Adrenal gland (tissue), 12 donors: Measurements from ENCODE around the gene CACNA1C. TPM values are rescaled to one million over a fixed set of nuclear protein-coding genes. Genes with fewer than 3 reads are reported as not detected.

Experiments used
- DNase-seq, 7 donors: peaks; one replicate each; pipeline ENCODE4 v3.0.0-alpha.2; 2019 to 2020
- H3K27ac ChIP-seq, 5 donors: fragments of 200-600 bp; sonication (generic) in 4 of 5; 1 replicate in 3 of 5; 2 replicates in 2 of 5; pipeline versions ENCODE4 v1.5.1 to v1.8.0; 2016 to 2020; ENCODE audit warnings: mild to moderate bottlenecking in 1 of 5
- H3K27me3 ChIP-seq: fragments of 200-600 bp; 2 replicates; pipeline ENCODE4 v1.8.0; 2021
- H3K36me3 ChIP-seq, 2 donors: fragments of 200-600 bp; replicated peaks in 1 of 2; 1 replicate in 1 of 2; 2 replicates in 1 of 2; pipeline versions ENCODE4 v1.5.1 to v1.8.0; 2018 to 2022
- H3K4me1 ChIP-seq, 2 donors: fragments of 200-600 bp; replicated peaks in 1 of 2; 1 replicate in 1 of 2; 2 replicates in 1 of 2; pipeline versions ENCODE4 v1.5.1 to v1.8.0; 2018 to 2021
- H3K4me3 ChIP-seq, 4 donors: fragments of 200-600 bp; sonication (generic) in 3 of 4; one replicate each; pipeline ENCODE4 v1.5.1; 2016 to 2018
- H3K9me3 ChIP-seq, 3 donors: fragments of 200-600 bp; sonication (generic) in 1 of 3; replicated peaks in 1 of 3; 1 replicate in 2 of 3; 2 replicates in 1 of 3; pipeline versions ENCODE4 v1.5.1 to v1.8.0; 2016 to 2021
- POLR2A ChIP-seq, 2 donors: fragments of 450-650 bp; IDR thresholded peaks; one replicate each; pipeline ENCODE4 v1.6.1; 2017; ENCODE audit warnings: antibody characterized with exemption in 2 of 2, mild to moderate bottlenecking in 2 of 2, moderate library complexity in 1 of 2
- WGBS, 4 donors: extraction: QIAGEN DNeasy Blood & Tissue Kit in 2 of 4; methylation state at CpG; one replicate each; pipeline versions ENCODE4 v1.1.5 to v1.1.7; 2013 to 2017; 5-methylcytosine and 5-hydroxymethylcytosine counted together
- intact Hi-C, 2 donors: fragments of 100-400 bp; cut with DNase I; formaldehyde crosslinking; loops; one replicate each; pipeline versions ENCODE4 v1.14.1 to v1.15.0; 2022 to 2023
- polyA plus RNA-seq, 3 donors: library from polyadenylated mRNA; stranded (reverse); fragments of 200-250 nt in 2 of 3; fragments of 350-450 nt in 1 of 3; fragmentation: Illumina TruSeq in 1 of 3; extraction: RNeasy Lipid Tissue Mini Kit (QIAGEN cat#74804) in 1 of 3; gene quantifications; one replicate each; pipeline ENCODE4 v1.2.3, GENCODE V29; 2013 to 2014
- total RNA-seq, 9 donors: library from RNA; depleted of rRNA in 4 of 9; stranded (reverse); fragments of >200 nt in 4 of 9; fragments of 120-200 nt in 1 of 9; fragmentation: NEBNext Ultra II Directional in 1 of 9; extraction: Animal tissue kit (Norgen Biotek cat#: 25700) in 1 of 9; gene quantifications; one replicate each; pipeline versions ENCODE4 v1.1.0 to v1.2.4, GENCODE V29; 2013 to 2023
- TF ChIP-seq, protein P1 (sequence below), 6 experiments: fragments of 450-650 bp in 4 of 6; fragments of 200-600 bp in 2 of 6; sonication (generic) in 1 of 6; IDR thresholded peaks; 1 replicate in 5 of 6; 2 replicates in 1 of 6; pipeline versions ENCODE4 v1.5.1 to v1.8.0; 2016 to 2021; ENCODE audit warnings: antibody characterized with exemption in 6 of 6, mild to moderate bottlenecking in 2 of 6, moderate library complexity in 1 of 6
- donor health status: healthy with polysubstance abuse.
- donor health status: Bipolar disorder and iron deficiency.
- donor health status: DM: yes; HTN: yes; CAD: no.
- donor health status: DM: no; HTN: no; CAD: no.
- donor health status: DM: no; HTN: no; CAD: no.
- donor health status: DM: yes; HTN: yes; CAD: no.

The CACNA1C gene
- total and polyA plus RNA-seq, 12 donors = 1.4 to 5.8 (median 3.5) TPM

GRCh38 chr12:2076196-2076570 is 23.4 kb downstream of the CACNA1C start:
- H3K36me3 ChIP-seq = no peaks in the 10 kb centered on the region
- H3K27ac ChIP-seq = peak overlapping the region in 2 of 5 donors; percentile 50 to 69
- H3K4me3 ChIP-seq = no peak overlapping the region
- H3K9me3 ChIP-seq = no peaks in the 10 kb centered on the region
- no peaks in the 10 kb centered on the region for H3K4me1 ChIP-seq
- intact Hi-C loops = no loop called here
- DNase-seq = no peak
- WGBS, 4 donors = 63 to 73% (median 67%) methylated on average over 9 of the region's 9 CpGs
- H3K27me3 ChIP-seq = no peaks in the 10 kb centered on the region
- no peak for TF ChIP-seq POLR2A (IDR thresholded peaks at IDR 0.05)

GRCh38 chr12:2076728-2077127 is 23.9 kb downstream of the CACNA1C start:
- TF ChIP-seq, protein P1, sequence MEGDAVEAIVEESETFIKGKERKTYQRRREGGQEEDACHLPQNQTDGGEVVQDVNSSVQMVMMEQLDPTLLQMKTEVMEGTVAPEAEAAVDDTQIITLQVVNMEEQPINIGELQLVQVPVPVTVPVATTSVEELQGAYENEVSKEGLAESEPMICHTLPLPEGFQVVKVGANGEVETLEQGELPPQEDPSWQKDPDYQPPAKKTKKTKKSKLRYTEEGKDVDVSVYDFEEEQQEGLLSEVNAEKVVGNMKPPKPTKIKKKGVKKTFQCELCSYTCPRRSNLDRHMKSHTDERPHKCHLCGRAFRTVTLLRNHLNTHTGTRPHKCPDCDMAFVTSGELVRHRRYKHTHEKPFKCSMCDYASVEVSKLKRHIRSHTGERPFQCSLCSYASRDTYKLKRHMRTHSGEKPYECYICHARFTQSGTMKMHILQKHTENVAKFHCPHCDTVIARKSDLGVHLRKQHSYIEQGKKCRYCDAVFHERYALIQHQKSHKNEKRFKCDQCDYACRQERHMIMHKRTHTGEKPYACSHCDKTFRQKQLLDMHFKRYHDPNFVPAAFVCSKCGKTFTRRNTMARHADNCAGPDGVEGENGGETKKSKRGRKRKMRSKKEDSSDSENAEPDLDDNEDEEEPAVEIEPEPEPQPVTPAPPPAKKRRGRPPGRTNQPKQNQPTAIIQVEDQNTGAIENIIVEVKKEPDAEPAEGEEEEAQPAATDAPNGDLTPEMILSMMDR (IDR thresholded peaks at IDR 0.05) = no peak
- TF ChIP-seq POLR2A (IDR thresholded peaks at IDR 0.05) = no peak
- 72 to 83% (median 81%) methylated on average over 9 to 10 of the region's 10 CpGs for WGBS, 4 donors
- H3K4me3 ChIP-seq = no peak overlapping the region
- no peaks in the 10 kb centered on the region for H3K9me3 ChIP-seq
- H3K27me3 ChIP-seq = no peaks in the 10 kb centered on the region
- peak overlapping the region in 2 of 5 donors; percentile 50 to 69 for H3K27ac ChIP-seq
- H3K36me3 ChIP-seq = no peaks in the 10 kb centered on the region
- intact Hi-C loops = no loop called here
- no peak for DNase-seq
- no peaks in the 10 kb centered on the region for H3K4me1 ChIP-seq

- TF ChIP-seq POLR2A (IDR thresholded peaks at IDR 0.05) = no peak
- TF ChIP-seq, protein P1 (IDR thresholded peaks at IDR 0.05) = no peak
- H3K4me1 ChIP-seq = no peaks in the 10 kb centered on the region
- no peak overlapping the region for H3K27ac ChIP-seq
- DNase-seq = no peak
- H3K9me3 ChIP-seq = no peaks in the 10 kb centered on the region
- no peaks in the 10 kb centered on the region for H3K36me3 ChIP-seq
- intact Hi-C loops = no loop called here
- no peaks in the 10 kb centered on the region for H3K27me3 ChIP-seq
- no peak overlapping the region for H3K4me3 ChIP-seq
Observed at GRCh38 chr12:2080604-2081003, 27.8 kb downstream of the CACNA1C start.

GRCh38 chr12:2082321-2082720 is 29.5 kb downstream of the CACNA1C start:
- TF ChIP-seq, protein P1 (IDR thresholded peaks at IDR 0.05) = no peak
- TF ChIP-seq POLR2A (IDR thresholded peaks at IDR 0.05) = no peak
- 91 to 95% (median 94%) methylated on average over 5 to 6 of the region's 6 CpGs for WGBS, 4 donors

DNA sequence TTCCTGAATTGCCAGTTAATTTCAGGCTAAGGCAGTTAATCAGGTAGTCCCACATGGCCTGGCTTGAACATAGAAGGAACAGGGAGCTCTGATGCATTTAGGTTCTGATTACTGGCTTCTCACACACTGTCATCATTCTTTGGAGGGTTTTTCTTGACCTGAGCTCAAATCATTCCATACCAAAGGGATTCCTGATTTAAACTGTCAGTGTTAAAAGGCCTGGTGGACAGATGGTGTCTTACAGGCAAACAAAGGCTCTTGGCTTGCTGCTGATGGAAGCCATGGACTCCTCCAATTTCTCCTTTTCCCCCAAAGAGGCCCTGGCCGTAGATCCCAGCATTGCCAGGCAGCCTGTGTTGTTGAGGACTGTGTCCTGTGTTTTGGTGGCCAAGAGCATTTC is 30.2 kb downstream of the CACNA1C start:
- no peaks in the 10 kb centered on the region for H3K9me3 ChIP-seq
- no peak for DNase-seq
- intact Hi-C loops = no loop called here
- no peak overlapping the region for H3K27ac ChIP-seq
- H3K4me1 ChIP-seq = no peaks in the 10 kb centered on the region
- H3K27me3 ChIP-seq = no peaks in the 10 kb centered on the region
- TF ChIP-seq, protein P1 (IDR thresholded peaks at IDR 0.05) = no peak
- TF ChIP-seq POLR2A (IDR thresholded peaks at IDR 0.05) = no peak
- H3K36me3 ChIP-seq = no peaks in the 10 kb centered on the region
- no peak overlapping the region for H3K4me3 ChIP-seq
- WGBS, 4 donors = 11 to 86% (median 55%) methylated on average over 1 of the region's 1 CpG

More at GRCh38 chr12:2082321-2082720, 29.5 kb downstream of the CACNA1C start:
- intact Hi-C loops = no loop called here
- no peak for DNase-seq
- H3K4me3 ChIP-seq = no peak overlapping the region
- no peaks in the 10 kb centered on the region for H3K36me3 ChIP-seq
- H3K27me3 ChIP-seq = no peaks in the 10 kb centered on the region
- H3K27ac ChIP-seq = no peak overlapping the region
- H3K4me1 ChIP-seq = no peaks in the 10 kb centered on the region
- no peaks in the 10 kb centered on the region for H3K9me3 ChIP-seq
